Endothelial cell of umbilical vein (primary cell): ENCODE measurements around the gene DUT. TPM values are rescaled to one million over a fixed set of nuclear protein-coding genes. Genes with fewer than 3 reads are reported as not detected.

Experiments
- BruUV-seq: library from RNA; stranded (reverse); fragments of 400-500 nt; replicated peaks from 2 replicates; lab custom pipeline; 2021; lab: Mats Ljungman, UMichigan
- CTCF ChIA-PET: fragments of 300-600, 350-600 bp; sonication (Branson Sonifier 250); formaldehyde crosslinking; loops from one replicate; lab custom pipeline; 2021; ENCODE audit warnings: antibody characterized with exemption, inconsistent platforms; lab: Charles Lee
- POLR2A ChIA-PET: fragments of 300-600, 350-600 bp; sonication (Branson Sonifier 250); formaldehyde crosslinking; loops from one replicate; lab custom pipeline; 2021; ENCODE audit warnings: antibody characterized with exemption, inconsistent platforms; lab: Charles Lee
- DNase-seq: peaks from one replicate; pipeline ENCODE4 v3.0.0-alpha.2; 2011; ENCODE audit warnings: low read depth, low spot score
- FAIRE-seq: peaks from 2 replicates; lab custom pipeline; 2011; peaks lifted over from hg19 to GRCh38; lab: Jason Lieb, UNC
- H2AFZ ChIP-seq: 2 replicates; pipeline ENCODE4 v1.6.0; 2012; ENCODE audit warnings: low read depth, low read length, control low read depth, inconsistent platforms
- H3K27ac ChIP-seq: 2 replicates; pipeline ENCODE4 v1.5.1; 2011; ENCODE audit warnings: low read depth, mild to moderate bottlenecking, control low read depth, low read length, moderate library complexity; ENCODE audit not compliant: insufficient read depth
- H3K27me3 ChIP-seq, 2 experiments: 2 replicates each; pipeline versions ENCODE4 v1.6.0 to v1.6.1; 2011; ENCODE audit warnings: low read length in 2 of 2, mixed read lengths in 1 of 2; ENCODE audit not compliant: control insufficient read depth in 2 of 2, insufficient read depth in 2 of 2
- H3K36me3 ChIP-seq, 2 experiments: 2 replicates in 1 of 2; 3 replicates in 1 of 2; pipeline ENCODE4 v1.5.1; 2011; ENCODE audit warnings: low read length in 2 of 2, mild to moderate bottlenecking in 1 of 2, moderate library complexity in 1 of 2; ENCODE audit not compliant: control insufficient read depth in 2 of 2, insufficient read depth in 2 of 2; ENCODE audit errors: extremely low read depth in 1 of 2
- H3K4me1 ChIP-seq: 3 replicates; pipeline ENCODE4 v1.5.1; 2011; ENCODE audit warnings: mild to moderate bottlenecking, low read length; ENCODE audit not compliant: control insufficient read depth, insufficient read depth; ENCODE audit errors: extremely low read depth
- H3K4me2 ChIP-seq: 2 replicates; pipeline ENCODE4 v1.6.1; 2011; ENCODE audit warnings: low read length, control low read depth, mixed read lengths; ENCODE audit not compliant: insufficient read depth
- H3K4me3 ChIP-seq, 3 experiments: fragments of 200-600 bp in 1 of 3; sonication (generic), shearing (Covaris generic) in 1 of 3; replicated peaks in 1 of 3; 2 replicates each; pipeline ENCODE4 v1.5.1; 2011 to 2016; ENCODE audit warnings: control low read depth in 3 of 3, low read length in 3 of 3, mild to moderate bottlenecking in 2 of 3, inconsistent platforms in 1 of 3, low read depth in 1 of 3, moderate library complexity in 1 of 3; ENCODE audit not compliant: insufficient read depth in 1 of 3
- H3K79me2 ChIP-seq: 2 replicates; pipeline ENCODE4 v1.6.0; 2012; ENCODE audit warnings: low read length, inconsistent platforms; ENCODE audit not compliant: control insufficient read depth, insufficient read depth
- H3K9ac ChIP-seq: replicated peaks from 2 replicates; pipeline ENCODE3; 2011; ENCODE audit warnings: low read length, control low read depth; ENCODE audit not compliant: insufficient read depth; ENCODE audit errors: extremely low read depth
- H3K9me1 ChIP-seq: replicated peaks from 3 replicates; pipeline ENCODE4 v1.6.0; 2011; ENCODE audit warnings: mild to moderate bottlenecking, low read length; ENCODE audit not compliant: control insufficient read depth, insufficient read depth; ENCODE audit errors: extremely low read depth
- H3K9me3 ChIP-seq: replicated peaks from 2 replicates; pipeline ENCODE4 v1.5.1; 2012; ENCODE audit warnings: low read length, inconsistent platforms; ENCODE audit not compliant: control insufficient read depth, insufficient read depth
- H4K20me1 ChIP-seq: replicated peaks from 2 replicates; pipeline ENCODE3; 2011; ENCODE audit warnings: mild to moderate bottlenecking, low read length; ENCODE audit not compliant: control insufficient read depth, insufficient read depth; ENCODE audit errors: extremely low read depth
- CTCF ChIP-seq, 2 donors: IDR thresholded peaks; 1 replicate in 1 of 2; 2 replicates in 1 of 2; pipeline ENCODE4 v1.5.1; 2011; ENCODE audit warnings: low read length in 2 of 2, mild to moderate bottlenecking in 2 of 2, moderate library complexity in 2 of 2, control low read depth in 1 of 2, inconsistent platforms in 1 of 2, low read depth in 1 of 2; ENCODE audit not compliant: insufficient read depth in 1 of 2; ENCODE audit errors: extremely low read depth in 1 of 2
- EZH2 ChIP-seq: IDR thresholded peaks from 2 replicates; pipeline ENCODE4 v1.6.1; 2012; ENCODE audit warnings: borderline replicate concordance, low read depth, mild to moderate bottlenecking, moderate library complexity, low read length, inconsistent platforms; ENCODE audit not compliant: severe bottlenecking
- FOS ChIP-seq: IDR thresholded peaks from 2 replicates; pipeline ENCODE4 v1.6.1; 2011; ENCODE audit warnings: mild to moderate bottlenecking, low read length, moderate library complexity, borderline replicate concordance; ENCODE audit not compliant: insufficient read depth
- GATA2 ChIP-seq: IDR thresholded peaks from 2 replicates; pipeline ENCODE4 v1.7.0; 2011; ENCODE audit warnings: low read depth, mild to moderate bottlenecking, moderate library complexity, mixed read lengths, low read length; ENCODE audit not compliant: insufficient read length, insufficient read depth
- JUN ChIP-seq: IDR thresholded peaks from 2 replicates; pipeline ENCODE4 v1.6.1; 2011; ENCODE audit warnings: borderline replicate concordance, low read depth; ENCODE audit not compliant: insufficient read length, insufficient read depth
- MYC ChIP-seq: IDR thresholded peaks from one replicate; pipeline ENCODE4 v1.6.1; 2011; ENCODE audit warnings: mild to moderate bottlenecking, low read depth, low read length
- POLR2A ChIP-seq: IDR thresholded peaks from 2 replicates; pipeline ENCODE4 v1.6.1; 2012; ENCODE audit warnings: low read depth, mild to moderate bottlenecking, control low read depth, low read length
- POLR2AphosphoS5 ChIP-seq: IDR thresholded peaks from 2 replicates; pipeline ENCODE4 v1.6.1; 2012; ENCODE audit warnings: low read depth, mild to moderate bottlenecking, control low read depth, low read length, moderate library complexity; ENCODE audit not compliant: insufficient read depth
- dilution Hi-C: fragments of 300-500 bp; cut with MboI; formaldehyde crosslinking; loops from one replicate; pipeline ENCODE4 v1.15.0; 2019; ENCODE audit warnings: low sequenced_read_pairs; ENCODE audit not compliant: extremely low pct_ligation_motif_present
- intact Hi-C: fragments of 100-400 bp; cut with micrococcal nuclease; formaldehyde crosslinking; loops from one replicate; pipeline ENCODE4 v1.10.0; 2022
- polyA plus RNA-seq, 4 experiments: library from polyadenylated mRNA; depleted of rRNA in 3 of 4; stranded (reverse) in 3 of 4; unstranded in 1 of 4; fragments of >200 nt; gene quantifications; 2 replicates each; pipeline versions ENCODE4 v1.2.1 to v1.2.3, GENCODE V29; 2011 to 2012; ENCODE audit warnings: missing spikeins in 1 of 4
- total RNA-seq: library from RNA; stranded (reverse); gene quantifications from 2 replicates; pipeline ENCODE4 v1.2.3, GENCODE V29; 2021
- TF ChIP-seq, protein P1 (sequence below): IDR thresholded peaks from 2 replicates; pipeline ENCODE4 v1.6.1; 2011; ENCODE audit not compliant: insufficient read depth, insufficient read length

The DUT gene
- total and polyA plus RNA-seq, 2 donors (not counting 3 experiments of a cell fraction or from before 2014, with no cell fraction given) = 59.9 to 135 TPM

DNA sequence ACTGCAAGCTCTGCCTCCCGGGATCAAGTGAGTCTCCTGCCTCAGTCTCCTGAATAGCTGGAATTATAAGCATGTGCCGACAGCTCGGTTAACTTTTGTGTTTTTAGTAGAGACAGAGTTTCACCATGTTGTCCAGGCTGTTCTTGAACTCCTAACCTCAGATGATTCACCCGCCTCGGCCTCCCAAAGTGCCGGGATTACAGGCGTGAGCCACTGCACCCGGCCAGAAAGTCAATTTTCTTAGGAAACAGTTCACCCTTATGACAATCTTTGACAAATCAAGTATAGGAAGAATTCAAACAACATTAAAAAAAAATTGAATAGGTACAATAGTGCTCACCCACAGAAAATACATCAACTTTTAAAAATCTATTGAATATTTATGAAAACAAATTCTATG is 23.6 kb upstream of the DUT start:
- Histone ChIP-seq H3K27ac (no peak overlapping the region), H3K4me1 (no peaks in the 10 kb centered on the region), H3K9ac (no peak overlapping the region), H3K9me3 (no peaks in the 10 kb centered on the region), H3K36me3 (no peaks in the 10 kb centered on the region), H3K4me3 (no peak overlapping the region), H2AFZ (no peak overlapping the region), H3K9me1 (no peaks in the 10 kb centered on the region), H3K4me2 (no peak overlapping the region), H4K20me1 (no peaks in the 10 kb centered on the region), H3K79me2 (no peaks in the 10 kb centered on the region), H3K27me3 (peaks cover 0 to 1% of the 10 kb centered on the region in 2 experiments)
- no peak for TF ChIP-seq FOS
- dilution Hi-C loops (no loop called here), intact Hi-C loops (no loop called here)
- FAIRE-seq (no peak), DNase-seq (no peak)
- POLR2A ChIA-PET = no interaction called here
- no TSS peak for BruUV-seq
- CTCF ChIA-PET = no interaction called here

DNA sequence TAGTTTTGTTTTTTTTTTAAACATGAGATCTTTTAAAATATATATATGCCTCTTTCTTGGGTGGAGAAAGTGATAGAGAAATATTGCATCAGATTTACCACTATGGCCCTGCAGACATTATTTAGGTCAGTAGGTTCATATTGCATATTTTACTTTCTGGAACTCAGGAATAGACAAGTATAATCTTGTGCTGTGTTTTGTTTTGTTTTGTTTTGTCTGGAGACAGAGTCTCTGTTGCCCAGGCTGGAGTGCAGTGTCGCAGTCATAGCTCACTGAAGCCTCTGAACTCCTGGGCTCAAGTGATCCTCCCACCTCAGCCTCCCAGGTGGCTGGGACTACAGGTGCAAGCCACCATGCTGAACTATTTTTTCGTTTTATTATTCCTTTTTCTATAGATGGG is 21.5 kb upstream of the DUT start:
- H2AFZ ChIP-seq = no peak overlapping the region
- no peak for TF ChIP-seq FOS
- TF ChIP-seq POLR2A = no peak
- no peak for TF ChIP-seq JUN
- no peak for TF ChIP-seq EZH2
- no peak for TF ChIP-seq CTCF (IDR thresholded peaks at IDR 0.05; ENCODE audit: extremely low read depth in 1 of 2, insufficient read depth in 1 of 2, low read depth in 1 of 2, low read length in 2 of 2)
- TF ChIP-seq, protein P1, sequence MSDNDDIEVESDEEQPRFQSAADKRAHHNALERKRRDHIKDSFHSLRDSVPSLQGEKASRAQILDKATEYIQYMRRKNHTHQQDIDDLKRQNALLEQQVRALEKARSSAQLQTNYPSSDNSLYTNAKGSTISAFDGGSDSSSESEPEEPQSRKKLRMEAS = no peak
- no peak for TF ChIP-seq MYC
- no peak for TF ChIP-seq POLR2AphosphoS5
- no peak for TF ChIP-seq GATA2
- H4K20me1 ChIP-seq = no peaks in the 10 kb centered on the region
- dilution Hi-C loops = no loop called here
- no peaks in the 10 kb centered on the region for H3K79me2 ChIP-seq
- DNase-seq (no peak), FAIRE-seq (no peak)
- intact Hi-C loops = no loop called here
- no peak overlapping the region for H3K9ac ChIP-seq
- peaks cover 0 to 1% of the 10 kb centered on the region in 2 experiments for H3K27me3 ChIP-seq
- CTCF ChIA-PET = interaction anchor here (1.0 kb wide), 1 partner anchor 22 kb away, joined by 4 read pairs; no protein-coding TSS in a partner anchor
- H3K36me3 ChIP-seq = no peaks in the 10 kb centered on the region
- POLR2A ChIA-PET = no interaction called here
- H3K9me3 ChIP-seq = no peaks in the 10 kb centered on the region
- no TSS peak for BruUV-seq
- H3K9me1 ChIP-seq = no peaks in the 10 kb centered on the region
- no peaks in the 10 kb centered on the region for H3K4me1 ChIP-seq
- no peak overlapping the region for H3K4me3 ChIP-seq
- no peak overlapping the region for H3K27ac ChIP-seq
- H3K4me2 ChIP-seq = no peak overlapping the region
